Gastrocnemius medialis (tissue), 4 donors: Measurements from ENCODE around the gene DPYD.

Experiments used
- CTCF ChIP-seq, 5 experiments: fragments of 450-650 bp in 3 of 5; fragments of 200-600 bp in 2 of 5; sonication (generic) in 2 of 5; IDR thresholded peaks in 4 of 5; conservative IDR thresholded peaks in 1 of 5; 1 replicate in 4 of 5; 2 replicates in 1 of 5; pipeline ENCODE4 v1.5.1; 2016 to 2019; ENCODE audit warnings: antibody characterized with exemption in 5 of 5, mild to moderate bottlenecking in 3 of 5, moderate library complexity in 3 of 5
- POLR2A ChIP-seq, 2 donors: fragments of 450-650 bp; IDR thresholded peaks; one replicate each; pipeline ENCODE4 v1.6.1; 2017; ENCODE audit warnings: antibody characterized with exemption in 2 of 2, mild to moderate bottlenecking in 2 of 2, moderate library complexity in 2 of 2

- no peak for TF ChIP-seq POLR2A (IDR thresholded peaks at IDR 0.05)
- no peak for TF ChIP-seq CTCF (IDR thresholded peaks at IDR 0.05 in 4 of 5, conservative IDR thresholded peaks at IDR 0.05 in 1 of 5)
Observed at GRCh38 chr1:97307151-97307550, 613.7 kb downstream of the DPYD start.
